ENCODE measurements around the gene SERPIND1. TPM values are rescaled to one million over a fixed set of nuclear protein-coding genes. Genes with fewer than 3 reads are reported as not detected.

Gene SERPIND1
- total RNA-seq, 1 donor from 2014 or later = not detected

DNA sequence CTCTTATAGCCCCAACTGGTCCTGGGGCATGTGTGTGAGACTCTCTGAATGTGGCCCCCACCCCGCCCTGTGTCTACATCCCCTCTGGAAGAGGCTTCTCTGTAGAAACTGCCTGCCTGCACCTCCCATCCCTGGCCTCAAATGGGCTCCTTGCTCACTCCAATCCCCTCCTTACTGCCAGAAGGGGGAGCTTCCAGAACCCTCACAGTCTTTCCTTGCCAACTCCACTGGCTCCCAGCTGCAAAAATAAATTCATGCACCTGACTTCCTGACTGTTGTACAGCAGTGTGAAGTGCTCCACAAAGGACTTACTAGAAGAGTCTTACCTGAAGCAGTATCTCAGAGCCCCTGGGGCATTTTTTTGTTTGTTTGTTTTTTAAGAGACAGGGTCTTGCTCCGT is 15.2 kb upstream of the SERPIND1 start:
- Mint-ChIP-seq H3K27ac (no peak overlapping the region), H3K27me3 (ENCODE audit: low read depth) (no peaks in the 10 kb centered on the region), H3K4me1 (no peaks in the 10 kb centered on the region), H3K4me3 (no peak overlapping the region), H3K9me3 (no peaks in the 10 kb centered on the region), H3K36me3 (peaks cover 29% of the 10 kb centered on the region)
- TF ChIP-seq CTCF (IDR thresholded peaks at IDR 0.05; ENCODE audit: unreplicated experiment) = no peak
- DNase-seq (ENCODE audit: low spot score in 2 of 2, unreplicated experiment in 2 of 2) = no peak

GRCh38 chr22:20760084-20760483 is 13.8 kb upstream of the SERPIND1 start:
- H3K27me3 Mint-ChIP-seq (ENCODE audit: low read depth) = no peaks in the 10 kb centered on the region
- H3K4me1 Mint-ChIP-seq = no peaks in the 10 kb centered on the region
- no peak overlapping the region for H3K27ac Mint-ChIP-seq
- no peak for TF ChIP-seq CTCF (IDR thresholded peaks at IDR 0.05; ENCODE audit: unreplicated experiment)
- no peak for DNase-seq (ENCODE audit: low spot score in 2 of 2, unreplicated experiment in 2 of 2)
- H3K4me3 Mint-ChIP-seq = no peak overlapping the region
- peaks cover 37% of the 10 kb centered on the region for H3K36me3 Mint-ChIP-seq
- no peaks in the 10 kb centered on the region for H3K9me3 Mint-ChIP-seq

DNA sequence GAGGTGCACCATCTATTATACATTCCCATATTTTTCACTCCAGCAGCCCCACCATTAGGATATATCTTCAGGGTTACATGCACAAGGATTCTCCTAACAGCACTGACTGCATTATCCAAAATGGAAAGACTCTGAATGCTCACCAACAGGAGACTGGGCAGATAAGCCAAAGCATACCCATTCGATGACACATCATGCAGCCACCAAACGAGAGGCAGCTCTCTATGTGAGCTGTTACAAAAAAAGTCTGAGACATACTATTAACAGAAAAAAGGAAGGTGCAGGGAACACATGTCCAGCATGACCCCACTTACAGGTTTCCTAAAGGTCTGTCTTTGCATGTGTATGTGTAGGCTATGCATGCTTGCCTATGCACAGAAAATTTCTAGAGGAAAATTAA is 12.4 kb upstream of the SERPIND1 start:
- Mint-ChIP-seq H3K4me3 (no peak overlapping the region), H3K4me1 (no peaks in the 10 kb centered on the region), H3K9me3 (no peaks in the 10 kb centered on the region), H3K27ac (no peak overlapping the region), H3K36me3 (peaks cover 34% of the 10 kb centered on the region), H3K27me3 (ENCODE audit: low read depth) (no peaks in the 10 kb centered on the region)
- DNase-seq (ENCODE audit: low spot score in 2 of 2, unreplicated experiment in 2 of 2) = no peak
- TF ChIP-seq CTCF (IDR thresholded peaks at IDR 0.05; ENCODE audit: unreplicated experiment) = no peak

- no peak overlapping the region for H3K4me3 Mint-ChIP-seq
These were observed 11.6 kb upstream of the SERPIND1 start for GRCh38 chr22:20762233-20762796.

GRCh38 chr22:20763630-20764470 is 10.1 kb upstream of the SERPIND1 start:
- peaks cover 20% of the 10 kb centered on the region for H3K36me3 Mint-ChIP-seq
- TF ChIP-seq CTCF (IDR thresholded peaks at IDR 0.05; ENCODE audit: unreplicated experiment) = no peak
- H3K27me3 Mint-ChIP-seq (ENCODE audit: low read depth) = no peaks in the 10 kb centered on the region
- no peak for DNase-seq (ENCODE audit: low spot score in 2 of 2, unreplicated experiment in 2 of 2)
- H3K4me1 Mint-ChIP-seq = no peaks in the 10 kb centered on the region
- H3K27ac Mint-ChIP-seq = no peak overlapping the region
- H3K4me3 Mint-ChIP-seq = no peak overlapping the region
- H3K9me3 Mint-ChIP-seq = no peaks in the 10 kb centered on the region

More at GRCh38 chr22:20762233-20762796, 11.6 kb upstream of the SERPIND1 start:
- no peaks in the 10 kb centered on the region for H3K4me1 Mint-ChIP-seq
- no peaks in the 10 kb centered on the region for H3K27me3 Mint-ChIP-seq (ENCODE audit: low read depth)
- peaks cover 29% of the 10 kb centered on the region for H3K36me3 Mint-ChIP-seq
- no peak for DNase-seq (ENCODE audit: low spot score in 2 of 2, unreplicated experiment in 2 of 2)
- H3K9me3 Mint-ChIP-seq = no peaks in the 10 kb centered on the region
- TF ChIP-seq CTCF (IDR thresholded peaks at IDR 0.05; ENCODE audit: unreplicated experiment) = no peak
- H3K27ac Mint-ChIP-seq = no peak overlapping the region

Data from mesothelial cell of epicardium (in vitro differentiated cells).